GM21529 (cell line): Measurements from ENCODE around the gene CCK.
"Not testable (repeated sequence)": the region's sequence is repeated elsewhere in the genome, so short reads cannot be mapped to it uniquely, and the experiment has no call there.

Experiments used
- ATAC-seq: cut with Tn5 transposase; IDR thresholded peaks from one replicate; pipeline ENCODE4 v1.9.1; 2021; ENCODE audit not compliant: unreplicated experiment

Gene CCK, protein sequence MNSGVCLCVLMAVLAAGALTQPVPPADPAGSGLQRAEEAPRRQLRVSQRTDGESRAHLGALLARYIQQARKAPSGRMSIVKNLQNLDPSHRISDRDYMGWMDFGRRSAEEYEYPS

DNA sequence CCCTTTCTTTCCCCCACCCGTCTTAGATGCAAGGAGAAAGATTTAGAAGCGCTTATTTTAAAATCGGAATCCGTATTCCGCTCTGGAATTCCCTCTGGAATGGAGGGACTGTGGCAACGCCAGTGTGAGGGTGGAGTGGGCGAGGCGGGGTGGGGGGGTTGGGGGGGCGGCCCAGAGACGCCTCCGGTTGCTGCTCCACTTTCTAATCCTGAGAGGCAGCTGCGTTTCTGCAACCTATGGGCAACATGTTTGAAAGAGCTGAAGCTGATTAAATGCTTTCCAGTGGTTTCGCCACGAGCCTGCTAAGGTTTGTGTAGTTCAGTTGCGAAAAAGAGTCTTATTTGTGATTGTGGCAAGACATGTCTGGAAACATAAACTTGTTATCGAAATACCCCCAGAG lies at the start of gene CCK:
TSS of gene CCK (minus strand) at position 101 of the 400 bp plus-strand sequence. CDS start 2,555 bp downstream, outside the sequence.
- ATAC-seq: no peak

GRCh38 chr3:42314411-42314810 lies 48.4 kb upstream of the CCK start:
- no peak for ATAC-seq

DNA sequence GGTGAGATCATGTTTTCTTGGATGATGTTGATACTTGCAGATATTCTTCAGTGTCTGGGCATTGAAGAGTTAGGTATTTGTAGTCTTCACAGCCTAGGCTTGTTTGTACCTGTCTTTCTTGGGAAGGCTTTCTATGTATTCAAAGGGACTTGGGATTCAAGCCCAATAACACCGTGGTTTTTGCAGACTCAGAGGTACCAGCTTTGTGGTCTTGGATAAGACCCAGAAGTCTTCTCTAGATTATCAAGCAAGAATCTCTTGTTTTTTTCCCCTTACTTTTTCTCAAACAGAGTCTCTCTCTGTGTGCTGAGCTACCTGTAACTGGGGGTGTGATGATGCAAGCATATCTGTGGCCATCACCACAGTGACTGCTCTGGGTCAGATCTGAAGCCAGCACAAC lies 42.7 kb upstream of the CCK start:
- no peak for ATAC-seq

DNA sequence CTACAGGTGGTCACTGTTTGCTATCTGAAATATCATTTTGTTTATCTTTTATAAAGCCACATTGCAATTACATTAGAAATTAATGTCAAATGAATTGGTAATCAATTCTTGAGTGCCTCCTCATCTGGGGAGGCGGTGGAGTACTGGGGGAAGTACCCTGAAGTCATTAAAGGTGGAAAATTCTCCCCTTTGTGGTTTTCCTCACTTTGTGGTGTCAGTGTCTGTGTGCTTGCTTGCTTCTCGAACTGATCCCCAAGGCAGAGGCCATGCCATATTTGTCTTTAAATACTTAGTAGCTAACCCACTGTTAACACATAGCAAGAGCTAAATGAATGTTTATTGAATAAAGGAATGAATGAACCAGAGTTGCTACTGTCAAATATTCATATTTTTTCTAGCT lies 40.5 kb upstream of the CCK start:
- no peak for ATAC-seq

DNA sequence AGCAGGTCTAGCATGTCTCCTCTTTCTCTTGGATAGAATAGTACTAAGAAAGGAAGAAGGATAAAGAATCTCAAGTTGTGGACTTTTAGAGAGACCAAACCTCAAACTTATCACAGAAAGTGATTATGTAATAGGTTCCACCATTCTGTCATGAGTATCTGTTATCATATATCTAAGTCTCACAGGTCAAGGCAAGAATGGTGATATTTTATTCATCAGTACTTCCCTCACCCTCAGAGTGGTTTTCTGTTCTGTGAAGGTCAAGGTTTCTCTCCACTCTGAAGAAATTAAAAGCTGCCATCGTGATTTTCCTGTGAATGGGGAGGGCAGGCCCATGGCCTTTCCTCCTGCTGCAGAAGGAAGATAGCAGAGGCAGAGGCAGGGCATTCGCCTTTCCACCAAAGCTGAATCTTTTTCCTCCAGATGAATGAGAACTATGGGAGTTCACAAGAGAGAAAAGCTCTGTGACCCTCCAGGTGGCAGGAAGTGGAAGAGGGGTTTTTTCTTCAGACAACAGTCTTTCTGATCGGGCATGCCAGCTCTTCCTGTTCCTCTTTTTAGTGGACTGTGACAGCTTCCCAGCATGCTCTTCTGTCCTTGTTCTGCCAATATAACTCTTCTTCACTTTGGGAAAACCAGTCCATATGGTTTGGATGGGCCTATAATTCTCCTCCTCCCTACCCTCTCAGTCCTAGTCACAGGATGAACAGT lies 37.1 kb upstream of the CCK start:
- peak; percentile 72 for ATAC-seq

DNA sequence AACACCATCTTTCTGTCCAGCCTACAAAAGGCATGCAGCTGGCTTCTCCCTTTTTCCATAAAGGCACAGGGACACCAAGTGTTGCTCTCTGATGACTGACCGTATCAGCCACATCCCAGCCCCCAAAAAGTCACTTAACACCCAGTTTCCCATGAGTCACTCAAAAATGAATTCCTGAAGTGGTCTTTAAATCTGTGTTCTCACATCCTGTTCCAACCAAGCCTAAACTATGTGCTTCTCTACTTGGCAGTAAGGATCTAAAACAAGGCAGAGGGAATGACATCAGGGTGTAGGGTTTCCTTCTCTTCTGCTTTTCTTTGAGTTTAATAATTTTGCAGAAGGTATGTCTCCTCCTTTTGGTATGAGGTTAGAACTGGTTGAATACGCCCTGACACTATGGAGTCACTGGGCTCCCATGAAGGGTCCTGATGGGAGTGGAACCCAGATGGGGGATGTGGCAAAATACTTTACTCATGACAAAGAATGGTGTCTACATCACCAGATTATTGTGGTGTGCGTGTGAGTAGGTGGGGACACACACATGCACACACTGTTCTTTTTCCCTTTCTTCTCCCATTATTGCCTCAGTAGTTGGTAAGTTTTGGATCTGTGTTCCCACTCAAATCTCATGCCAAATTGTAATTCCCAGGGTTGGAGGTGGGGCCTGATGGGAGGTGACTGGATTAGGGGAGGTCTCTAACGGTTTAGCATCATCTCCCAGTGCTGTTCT lies 35.6 kb upstream of the CCK start:
- ATAC-seq: no peak

GRCh38 chr3:42300778-42301177 lies 34.8 kb upstream of the CCK start:
- ATAC-seq: no peak

DNA sequence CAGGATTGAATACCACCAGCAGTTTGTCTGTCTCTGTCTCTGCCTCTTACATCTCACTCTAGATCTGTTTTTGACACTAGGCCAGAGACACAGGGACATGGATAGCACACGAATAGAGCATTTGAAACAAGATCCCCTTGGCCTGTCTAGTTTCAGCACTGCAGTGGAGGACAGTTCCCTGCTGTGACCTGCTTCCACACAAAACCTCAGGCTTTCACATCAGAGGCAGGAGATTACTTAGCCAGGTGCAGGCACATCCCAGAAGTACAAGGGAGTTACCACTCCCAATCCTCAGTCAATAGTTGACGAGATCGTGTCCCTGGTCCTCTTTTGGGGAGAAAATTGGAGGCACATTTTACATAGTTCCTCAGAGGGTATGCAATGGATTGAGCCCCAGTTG lies 34.0 kb upstream of the CCK start:
- ATAC-seq: no peak

DNA sequence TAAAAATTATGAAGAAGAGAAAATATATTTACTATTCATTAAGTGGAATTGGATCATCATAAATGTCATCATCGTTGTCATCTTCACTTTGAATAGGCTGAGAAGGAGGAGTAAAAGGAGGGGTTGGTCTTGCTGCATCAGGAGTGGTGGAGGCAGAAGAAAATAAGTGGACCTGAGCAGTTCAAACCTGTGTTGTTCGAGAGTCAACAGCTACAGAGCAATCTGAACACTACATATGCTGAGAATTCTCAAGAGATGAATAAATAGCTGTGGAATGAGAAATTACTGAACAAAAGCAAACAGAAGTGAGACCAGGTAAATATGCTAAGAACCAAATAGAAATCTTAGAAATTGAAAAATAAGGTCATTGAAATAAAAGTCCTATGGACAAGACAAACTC lies 32.3 kb upstream of the CCK start:
- no peak for ATAC-seq

- ATAC-seq: no peak
Observed at GRCh38 chr3:42292009-42292408, 26.0 kb upstream of the CCK start.

- ATAC-seq: peak; percentile 66
Observed at GRCh38 chr3:42290966-42291714, 25.2 kb upstream of the CCK start.

DNA sequence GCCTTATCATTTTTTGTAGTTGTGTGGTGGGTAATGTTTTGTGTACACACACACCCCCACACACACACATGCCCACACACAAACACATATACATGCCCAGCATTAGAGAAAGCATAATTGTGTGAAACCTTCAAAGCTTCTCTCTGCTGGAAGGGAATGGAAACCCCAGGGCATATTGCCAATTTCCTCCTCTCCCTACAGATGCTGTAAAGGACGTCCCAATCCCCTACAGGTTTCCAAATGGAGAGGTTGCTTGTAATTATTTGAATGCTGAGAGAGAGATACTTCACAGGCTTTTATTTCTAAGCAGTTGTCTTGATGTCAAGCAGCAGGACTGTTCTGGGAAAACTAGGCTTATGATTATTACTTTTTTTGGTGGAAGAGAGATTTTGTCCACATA lies 23.0 kb upstream of the CCK start:
- no peak for ATAC-seq

DNA sequence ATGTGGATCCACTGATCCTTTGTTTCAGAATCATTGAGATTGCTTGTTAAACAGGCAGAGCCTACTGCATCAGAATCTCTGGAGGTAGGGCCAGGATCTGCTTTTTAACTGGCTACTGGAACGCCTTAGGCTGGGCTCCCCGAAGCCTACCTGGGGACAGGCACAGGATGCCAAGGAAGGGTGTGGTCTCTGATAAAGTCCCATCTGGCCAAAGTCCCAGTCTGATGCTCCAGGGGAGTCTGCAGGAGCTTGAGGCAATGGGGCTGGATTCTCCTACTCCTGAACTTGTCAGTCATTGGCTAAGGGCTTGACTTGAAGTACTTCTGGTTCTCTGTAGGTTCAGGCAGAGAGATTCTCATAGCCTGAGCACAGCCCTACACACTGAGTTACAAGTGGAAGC lies 22.4 kb upstream of the CCK start:
- no peak for ATAC-seq

GRCh38 chr3:42287423-42287822 lies 21.4 kb upstream of the CCK start:
- ATAC-seq: not testable (repeated sequence)

GRCh38 chr3:42277676-42278075 lies 11.7 kb upstream of the CCK start:
- no peak for ATAC-seq

DNA sequence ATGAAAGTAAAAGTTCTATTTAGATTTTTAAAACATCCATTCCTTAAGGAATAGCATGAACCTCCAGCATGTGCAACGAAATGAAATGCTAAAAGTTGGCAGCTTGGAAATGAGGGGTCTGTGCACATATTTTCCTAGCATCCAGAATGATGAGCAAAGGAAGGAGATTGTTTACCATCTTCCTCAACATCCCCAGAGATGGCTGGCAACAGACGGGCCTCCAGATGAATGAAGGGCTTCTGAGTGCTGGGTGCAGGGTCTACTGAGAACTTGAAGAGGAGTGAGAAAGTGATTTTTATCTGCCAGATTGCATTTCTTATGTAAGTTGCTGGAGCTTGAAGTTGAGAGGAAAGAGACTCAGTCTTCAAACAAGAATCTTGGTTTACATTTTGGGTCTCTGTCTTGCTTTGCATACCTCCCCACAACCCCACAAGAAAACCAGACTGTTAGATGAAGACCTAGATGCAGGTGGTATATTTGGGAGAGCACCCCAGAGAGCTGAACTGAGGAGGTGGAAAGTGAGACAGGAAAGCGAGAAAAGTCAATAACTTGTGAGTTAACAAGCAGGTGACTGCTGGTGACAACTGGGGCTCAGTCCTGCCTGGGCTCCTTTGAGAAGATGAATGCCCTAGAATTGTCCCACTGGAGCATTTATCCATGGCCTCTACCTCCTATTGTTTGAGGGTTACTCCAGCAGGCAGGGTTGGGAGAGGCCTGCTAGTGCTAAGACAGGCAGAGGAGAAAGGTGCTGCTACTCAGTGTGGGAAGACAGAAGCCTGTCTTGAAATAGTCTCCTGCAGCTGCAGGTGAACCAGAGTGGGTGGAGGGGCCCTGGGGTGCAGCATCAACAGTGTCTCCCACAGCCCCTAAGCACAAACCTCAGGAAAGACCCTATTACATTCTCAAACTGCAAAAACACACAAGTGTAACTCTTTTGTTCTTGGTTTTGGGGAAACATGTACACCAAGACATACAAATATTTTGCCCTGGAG lies 10.5 kb upstream of the CCK start:
- ATAC-seq: peak; percentile 91

- ATAC-seq: no peak
Observed at GRCh38 chr3:42275217-42275616, 9.2 kb upstream of the CCK start.

DNA sequence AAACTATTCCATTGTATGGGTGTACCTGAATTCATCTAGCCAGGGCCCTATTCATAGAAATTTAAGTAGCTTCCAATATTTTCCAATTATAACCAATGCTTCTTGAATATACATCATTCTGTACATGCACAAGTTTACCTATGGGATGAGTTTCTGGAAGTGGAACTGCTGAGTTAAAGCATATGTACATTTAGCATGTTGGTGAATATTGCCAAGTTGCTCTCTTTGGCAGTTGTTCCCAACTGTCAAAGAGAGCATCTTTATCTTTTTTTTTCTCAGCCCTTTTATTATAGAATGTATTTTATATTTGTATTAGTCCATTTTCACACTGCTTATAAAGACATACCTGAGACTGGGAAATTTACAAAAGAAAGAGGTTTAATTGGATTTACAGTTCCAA lies 8.3 kb upstream of the CCK start:
- ATAC-seq: no peak

DNA sequence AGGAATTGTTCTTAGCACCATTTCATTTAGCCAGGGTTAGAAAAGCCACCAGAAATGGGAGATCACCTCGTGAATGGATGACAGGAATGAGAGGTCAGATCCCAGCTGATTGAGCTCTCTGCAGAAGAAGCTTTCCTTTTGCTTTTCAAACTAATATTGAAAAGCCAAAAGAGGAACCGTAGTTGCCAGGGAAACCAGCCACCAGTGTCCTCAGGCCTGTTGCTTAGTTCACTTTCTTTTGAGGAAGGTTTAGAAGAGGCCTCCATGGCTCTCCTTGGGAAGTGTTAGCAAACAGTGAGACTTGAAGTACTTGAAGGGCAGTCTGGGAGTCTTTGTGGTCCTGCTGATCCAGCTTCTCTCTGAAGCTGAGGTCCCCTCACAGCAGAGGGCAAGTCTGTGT lies 7.4 kb upstream of the CCK start:
- ATAC-seq: no peak

GRCh38 chr3:42271786-42272185 lies 5.8 kb upstream of the CCK start:
- no peak for ATAC-seq

- no peak for ATAC-seq
Observed at GRCh38 chr3:42270561-42270960, 4.6 kb upstream of the CCK start.
